ENCODE data around the gene EPHB1.

- TF ChIP-seq GATA2 (IDR thresholded peaks at IDR 0.05; ENCODE audit: low read depth, low read length) (no peak), GATA3 (IDR thresholded peaks at IDR 0.05; ENCODE audit: low read depth, low read length) (no peak)
These were observed 402.2 kb downstream of the EPHB1 start for GRCh38 chr3:135197246-135197645.

Measured in SH-SY5Y (cell line).